GM12878 (cell line): ENCODE data around the gene PLPP3.

ENCODE experiments used
- CEBPB ChIP-seq, 2 experiments: fragments of 150-350 bp in 1 of 2; IDR thresholded peaks; 2 replicates each; pipeline ENCODE4 v1.6.1; 2012 to 2014; ENCODE audit warnings: low read depth in 2 of 2, low read length in 2 of 2, borderline replicate concordance in 1 of 2, inconsistent platforms in 1 of 2
- CTCF ChIP-seq, 3 experiments: IDR thresholded peaks in 2 of 3; conservative IDR thresholded peaks in 1 of 3; 2 replicates each; pipeline ENCODE4 v1.5.1; 2011; ENCODE audit warnings: low read depth in 3 of 3, low read length in 3 of 3, mild to moderate bottlenecking in 3 of 3, control low read depth in 2 of 3, moderate library complexity in 2 of 3, inconsistent platforms in 1 of 3, mixed read lengths in 1 of 3; ENCODE audit not compliant: control insufficient read depth in 2 of 3, insufficient read depth in 1 of 3; ENCODE audit errors: extremely low read depth in 1 of 3
- NKRF ChIP-seq: fragments of 450-650 bp; conservative IDR thresholded peaks from 2 replicates; pipeline ENCODE4 v1.6.1; 2017; ENCODE audit warnings: mild to moderate bottlenecking, moderate library complexity
- POLR2A ChIP-seq: IDR thresholded peaks from 2 replicates; pipeline ENCODE4 v1.6.1; 2011; ENCODE audit warnings: low read depth, mild to moderate bottlenecking, low read length
- RAD21 ChIP-seq: IDR thresholded peaks from 2 replicates; pipeline ENCODE4 v1.6.1; 2011; ENCODE audit warnings: mild to moderate bottlenecking, low read depth, low read length, moderate library complexity; ENCODE audit not compliant: insufficient read depth
- RAD51 ChIP-seq: fragments of 450-650 bp; IDR thresholded peaks from 2 replicates; pipeline ENCODE4 v1.6.1; 2016; ENCODE audit warnings: moderate library complexity, mild to moderate bottlenecking, inconsistent platforms
- RCOR1 ChIP-seq: conservative IDR thresholded peaks from 2 replicates; pipeline ENCODE4 v1.6.1; 2012; ENCODE audit warnings: low read depth, low read length, improper control_type of control experiment
- RFX5 ChIP-seq: IDR thresholded peaks from 2 replicates; pipeline ENCODE4 v1.6.1; 2011; ENCODE audit warnings: low read depth, low read length, improper control_type of control experiment
- WRNIP1 ChIP-seq: IDR thresholded peaks from 2 replicates; pipeline ENCODE4 v1.6.1; 2011; ENCODE audit warnings: low read depth, low read length, improper control_type of control experiment, borderline replicate concordance
- ZBTB33 ChIP-seq: fragments of 450-650 bp; IDR thresholded peaks from 2 replicates; pipeline ENCODE4 v1.6.1; 2017; ENCODE audit warnings: mild to moderate bottlenecking

GRCh38 chr1:56551691-56552090, 27.7 kb downstream of the PLPP3 start:
- TF ChIP-seq POLR2A (no peak), WRNIP1 (no peak), CEBPB (IDR thresholded peaks at IDR 0.05; ENCODE audit: borderline replicate concordance in 1 of 2, low read depth in 2 of 2, low read length in 2 of 2) (no peak), CTCF (IDR thresholded peaks at IDR 0.05 in 2 of 3, conservative IDR thresholded peaks at IDR 0.05 in 1 of 3; ENCODE audit: control insufficient read depth in 2 of 3, extremely low read depth in 1 of 3, insufficient read depth in 1 of 3, low read depth in 3 of 3, low read length in 3 of 3) (no peak), RAD51 (no peak), ZBTB33 (no peak), RFX5 (no peak), NKRF (no peak), RAD21 (no peak), RCOR1 (no peak)
